Measurements from ENCODE around the gene NDUFC2. TPM values are rescaled to one million over a fixed set of nuclear protein-coding genes. Genes with fewer than 3 reads are reported as not detected.
A peak's percentile ranks its signal among the peaks of the same experiment; 100 is the strongest.

Gene NDUFC2
- total and polyA plus RNA-seq, 2 of the 13 experiments (the other 11 are each of a cell fraction or from before 2014, with no cell fraction given) = 256 to 363 TPM

DNA sequence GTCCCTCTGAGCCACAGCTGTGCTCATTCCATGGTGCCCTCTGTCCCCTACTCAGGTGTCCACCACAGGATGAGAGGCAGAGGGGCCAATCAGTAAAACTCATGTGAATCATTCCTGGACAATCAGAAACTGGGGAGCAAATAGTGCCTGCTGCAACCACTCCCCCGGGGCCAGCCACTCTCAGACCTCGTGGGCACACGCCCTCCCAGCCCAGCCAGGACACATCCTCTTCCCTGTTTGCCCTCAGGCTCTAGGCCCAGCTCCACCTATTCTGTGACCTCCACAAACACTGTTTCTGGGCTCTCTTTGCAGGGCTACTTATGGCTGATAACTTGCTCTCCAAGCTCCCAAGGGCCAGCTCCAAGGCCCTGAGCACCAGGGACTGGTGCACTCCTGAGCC is 42.6 kb downstream of the NDUFC2 start (continued):
- TF ChIP-seq, protein P1, sequence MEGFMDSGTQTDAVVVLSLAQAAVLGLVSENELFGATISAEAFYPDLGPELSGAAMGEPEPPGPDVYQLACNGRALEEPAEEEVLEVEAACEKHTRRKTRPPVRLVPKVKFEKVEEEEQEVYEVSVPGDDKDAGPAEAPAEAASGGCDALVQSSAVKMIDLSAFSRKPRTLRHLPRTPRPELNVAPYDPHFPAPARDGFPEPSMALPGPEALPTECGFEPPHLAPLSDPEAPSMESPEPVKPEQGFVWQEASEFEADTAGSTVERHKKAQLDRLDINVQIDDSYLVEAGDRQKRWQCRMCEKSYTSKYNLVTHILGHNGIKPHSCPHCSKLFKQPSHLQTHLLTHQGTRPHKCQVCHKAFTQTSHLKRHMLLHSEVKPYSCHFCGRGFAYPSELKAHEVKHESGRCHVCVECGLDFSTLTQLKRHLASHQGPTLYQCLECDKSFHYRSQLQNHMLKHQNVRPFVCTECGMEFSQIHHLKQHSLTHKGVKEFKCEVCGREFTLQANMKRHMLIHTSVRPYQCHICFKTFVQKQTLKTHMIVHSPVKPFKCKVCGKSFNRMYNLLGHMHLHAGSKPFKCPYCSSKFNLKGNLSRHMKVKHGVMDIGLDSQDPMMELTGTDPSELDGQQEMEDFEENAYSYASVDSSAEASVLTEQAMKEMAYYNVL (CRISPR knock-in tag; IDR thresholded peaks at IDR 0.05; ENCODE audit: borderline replicate concordance) = no peak
- TF ChIP-seq CBFB (CRISPR knock-in tag; IDR thresholded peaks at IDR 0.05) (no peak), RXRA (CRISPR knock-in tag; IDR thresholded peaks at IDR 0.05) (0 out of 2 replicates have a peak, but pooled peaks have one; percentile 11), ZFX (CRISPR knock-in tag; IDR thresholded peaks at IDR 0.05; ENCODE audit: low read depth) (peak; percentile 52), HMG20B (CRISPR knock-in tag; conservative IDR thresholded peaks at IDR 0.05) (peak; percentile 65), ZNF577 (CRISPR knock-in tag; IDR thresholded peaks at IDR 0.05; ENCODE audit: borderline replicate concordance, low read depth) (no peak), ZFP91 (CRISPR knock-in tag; IDR thresholded peaks at IDR 0.05; ENCODE audit: borderline replicate concordance) (peak; percentile 54; the same call in 1 of the 2 replicates), NFKBIZ (CRISPR knock-in tag; IDR thresholded peaks at IDR 0.05) (no peak), KDM4B (CRISPR knock-in tag; IDR thresholded peaks at IDR 0.05) (no peak), TCF12 (IDR thresholded peaks at IDR 0.05) (no peak), TCF12 (CRISPR knock-in tag; IDR thresholded peaks at IDR 0.05) (no peak), FOXA3 (CRISPR knock-in tag; IDR thresholded peaks at IDR 0.05) (no peak), BRCA1 (CRISPR knock-in tag; IDR thresholded peaks at IDR 0.05) (no peak), NR3C1 (CRISPR knock-in tag; IDR thresholded peaks at IDR 0.05) (no peak), ZNF530 (CRISPR knock-in tag; IDR thresholded peaks at IDR 0.05; ENCODE audit: low read depth) (no peak), ZFP1 (CRISPR knock-in tag; IDR thresholded peaks at IDR 0.05) (no peak), ZNF292 (CRISPR knock-in tag; IDR thresholded peaks at IDR 0.05; ENCODE audit: borderline replicate concordance, low read depth) (no peak), ZNF44 (CRISPR knock-in tag; IDR thresholded peaks at IDR 0.05) (no peak)
- TF ChIP-seq, protein P2, sequence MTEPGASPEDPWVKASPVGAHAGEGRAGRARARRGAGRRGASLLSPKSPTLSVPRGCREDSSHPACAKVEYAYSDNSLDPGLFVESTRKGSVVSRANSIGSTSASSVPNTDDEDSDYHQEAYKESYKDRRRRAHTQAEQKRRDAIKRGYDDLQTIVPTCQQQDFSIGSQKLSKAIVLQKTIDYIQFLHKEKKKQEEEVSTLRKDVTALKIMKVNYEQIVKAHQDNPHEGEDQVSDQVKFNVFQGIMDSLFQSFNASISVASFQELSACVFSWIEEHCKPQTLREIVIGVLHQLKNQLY (CRISPR knock-in tag; IDR thresholded peaks at IDR 0.05) = 0 out of 2 replicates have a peak, but pooled peaks have one; percentile 69
- TF ChIP-seq, protein P3, sequence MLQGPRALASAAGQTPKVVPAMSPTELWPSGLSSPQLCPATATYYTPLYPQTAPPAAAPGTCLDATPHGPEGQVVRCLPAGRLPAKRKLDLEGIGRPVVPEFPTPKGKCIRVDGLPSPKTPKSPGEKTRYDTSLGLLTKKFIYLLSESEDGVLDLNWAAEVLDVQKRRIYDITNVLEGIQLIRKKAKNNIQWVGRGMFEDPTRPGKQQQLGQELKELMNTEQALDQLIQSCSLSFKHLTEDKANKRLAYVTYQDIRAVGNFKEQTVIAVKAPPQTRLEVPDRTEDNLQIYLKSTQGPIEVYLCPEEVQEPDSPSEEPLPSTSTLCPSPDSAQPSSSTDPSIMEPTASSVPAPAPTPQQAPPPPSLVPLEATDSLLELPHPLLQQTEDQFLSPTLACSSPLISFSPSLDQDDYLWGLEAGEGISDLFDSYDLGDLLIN (CRISPR knock-in tag; IDR thresholded peaks at IDR 0.05; ENCODE audit: borderline replicate concordance) = no peak
- TF ChIP-seq, protein P4, sequence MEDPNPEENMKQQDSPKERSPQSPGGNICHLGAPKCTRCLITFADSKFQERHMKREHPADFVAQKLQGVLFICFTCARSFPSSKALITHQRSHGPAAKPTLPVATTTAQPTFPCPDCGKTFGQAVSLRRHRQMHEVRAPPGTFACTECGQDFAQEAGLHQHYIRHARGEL (CRISPR knock-in tag; IDR thresholded peaks at IDR 0.05) = no peak
- TF ChIP-seq, protein P5, sequence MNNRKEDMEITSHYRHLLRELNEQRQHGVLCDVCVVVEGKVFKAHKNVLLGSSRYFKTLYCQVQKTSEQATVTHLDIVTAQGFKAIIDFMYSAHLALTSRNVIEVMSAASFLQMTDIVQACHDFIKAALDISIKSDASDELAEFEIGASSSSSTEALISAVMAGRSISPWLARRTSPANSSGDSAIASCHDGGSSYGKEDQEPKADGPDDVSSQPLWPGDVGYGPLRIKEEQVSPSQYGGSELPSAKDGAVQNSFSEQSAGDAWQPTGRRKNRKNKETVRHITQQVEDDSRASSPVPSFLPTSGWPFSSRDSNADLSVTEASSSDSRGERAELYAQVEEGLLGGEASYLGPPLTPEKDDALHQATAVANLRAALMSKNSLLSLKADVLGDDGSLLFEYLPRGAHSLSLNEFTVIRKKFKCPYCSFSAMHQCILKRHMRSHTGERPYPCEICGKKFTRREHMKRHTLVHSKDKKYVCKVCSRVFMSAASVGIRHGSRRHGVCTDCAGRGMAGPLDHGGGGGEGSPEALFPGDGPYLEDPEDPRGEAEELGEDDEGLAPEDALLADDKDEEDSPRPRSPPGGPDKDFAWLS (CRISPR knock-in tag; IDR thresholded peaks at IDR 0.05; ENCODE audit: borderline replicate concordance) = no peak
- TF ChIP-seq, protein P6, sequence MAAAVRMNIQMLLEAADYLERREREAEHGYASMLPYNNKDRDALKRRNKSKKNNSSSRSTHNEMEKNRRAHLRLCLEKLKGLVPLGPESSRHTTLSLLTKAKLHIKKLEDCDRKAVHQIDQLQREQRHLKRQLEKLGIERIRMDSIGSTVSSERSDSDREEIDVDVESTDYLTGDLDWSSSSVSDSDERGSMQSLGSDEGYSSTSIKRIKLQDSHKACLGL (CRISPR knock-in tag; IDR thresholded peaks at IDR 0.05) = no peak
- TF ChIP-seq, protein P7, sequence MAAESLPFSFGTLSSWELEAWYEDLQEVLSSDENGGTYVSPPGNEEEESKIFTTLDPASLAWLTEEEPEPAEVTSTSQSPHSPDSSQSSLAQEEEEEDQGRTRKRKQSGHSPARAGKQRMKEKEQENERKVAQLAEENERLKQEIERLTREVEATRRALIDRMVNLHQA (CRISPR knock-in tag; IDR thresholded peaks at IDR 0.05) = no peak
